CD14-positive monocyte (primary cell): ENCODE data around the gene SLC44A2. TPM values are rescaled to one million over a fixed set of nuclear protein-coding genes. Genes with fewer than 3 reads are reported as not detected.
A peak's percentile ranks its signal among the peaks of the same experiment; 100 is the strongest.

Experiments
- DNase-seq, 3 donors: peaks; one replicate each; pipeline ENCODE4 v3.0.0-alpha.2; 2011 to 2022
- H2AFZ ChIP-seq: 2 replicates; pipeline ENCODE4 v1.6.0; 2012; ENCODE audit warnings: mild to moderate bottlenecking, low read depth, low read length, inconsistent platforms; ENCODE audit not compliant: insufficient read depth, poor library complexity, severe bottlenecking
- H3K27ac ChIP-seq, 2 donors: 1 replicate in 1 of 2; 2 replicates in 1 of 2; pipeline ENCODE4 v1.5.1; 2012 to 2013; ENCODE audit warnings: low read length in 2 of 2, control low read depth in 1 of 2, inconsistent platforms in 1 of 2, low read depth in 1 of 2, mild to moderate bottlenecking in 1 of 2
- H3K27me3 ChIP-seq, 2 donors: one replicate each; pipeline versions ENCODE4 v1.6.0 to v1.6.1; 2011 to 2013; ENCODE audit warnings: low read length in 2 of 2; ENCODE audit not compliant: control insufficient read depth in 2 of 2, insufficient read depth in 2 of 2
- H3K36me3 ChIP-seq, 2 donors: replicated peaks in 1 of 2; 1 replicate in 1 of 2; 2 replicates in 1 of 2; pipeline versions ENCODE4 v1.5.1 to v1.6.1; 2012 to 2013; ENCODE audit warnings: low read length in 2 of 2, control low read depth in 1 of 2, inconsistent platforms in 1 of 2, mild to moderate bottlenecking in 1 of 2; ENCODE audit not compliant: insufficient read depth in 2 of 2, control insufficient read depth in 1 of 2
- H3K4me1 ChIP-seq, 2 donors: 1 replicate in 1 of 2; 2 replicates in 1 of 2; pipeline versions ENCODE4 v1.5.1 to v1.6.1; 2012 to 2013; ENCODE audit warnings: low read length in 2 of 2, control low read depth in 1 of 2, inconsistent platforms in 1 of 2, mild to moderate bottlenecking in 1 of 2, moderate library complexity in 1 of 2; ENCODE audit not compliant: insufficient read depth in 2 of 2, control insufficient read depth in 1 of 2
- H3K4me2 ChIP-seq: replicated peaks from 2 replicates; pipeline ENCODE3; 2012; ENCODE audit warnings: low read length, moderate library complexity, mild to moderate bottlenecking; ENCODE audit not compliant: poor library complexity, severe bottlenecking; ENCODE audit errors: extremely low read depth
- H3K4me3 ChIP-seq, 3 experiments: fragments of 200-600 bp in 1 of 3; sonication (generic) in 1 of 3; replicated peaks in 1 of 3; 1 replicate in 2 of 3; 2 replicates in 1 of 3; pipeline ENCODE4 v1.5.1; 2011 to 2013; ENCODE audit warnings: low read length in 3 of 3, mild to moderate bottlenecking in 3 of 3, control low read depth in 2 of 3, low read depth in 2 of 3, inconsistent platforms in 1 of 3, moderate library complexity in 1 of 3
- H3K79me2 ChIP-seq: 2 replicates; pipeline ENCODE4 v1.6.0; 2012; ENCODE audit warnings: mild to moderate bottlenecking, control low read depth, inconsistent platforms, low read length, moderate library complexity; ENCODE audit not compliant: insufficient read depth
- H3K9ac ChIP-seq: 2 replicates; pipeline ENCODE4 v1.6.0; 2017; ENCODE audit warnings: low read length, mild to moderate bottlenecking; ENCODE audit not compliant: insufficient read depth, poor library complexity, severe bottlenecking
- H3K9me3 ChIP-seq, 2 donors: replicated peaks in 1 of 2; 1 replicate in 1 of 2; 2 replicates in 1 of 2; pipeline versions ENCODE4 v1.5.1 to v1.6.1; 2012 to 2013; ENCODE audit warnings: low read length in 2 of 2, control low read depth in 1 of 2; ENCODE audit not compliant: control insufficient read depth in 1 of 2, insufficient read depth in 1 of 2
- H4K20me1 ChIP-seq: 2 replicates; pipeline ENCODE4 v1.6.0; 2012; ENCODE audit warnings: mild to moderate bottlenecking, low read length, control low read depth, moderate library complexity; ENCODE audit not compliant: insufficient read depth
- H3K27ac Mint-ChIP-seq, 7 donors: one replicate each; pipeline ENCODE4 v1.8.0; 2020; ENCODE audit warnings: mild to moderate bottlenecking in 7 of 7, mixed read lengths in 7 of 7, moderate library complexity in 6 of 7, inconsistent platforms in 2 of 7
- H3K27me3 Mint-ChIP-seq, 3 donors: one replicate each; pipeline ENCODE4 v1.8.0; 2021 to 2022; ENCODE audit warnings: low read depth in 3 of 3, mild to moderate bottlenecking in 3 of 3, mixed read lengths in 3 of 3, moderate library complexity in 3 of 3, inconsistent platforms in 1 of 3
- H3K36me3 Mint-ChIP-seq, 2 donors: one replicate each; pipeline ENCODE4 v1.8.0; 2020; ENCODE audit warnings: mixed read lengths in 2 of 2, inconsistent platforms in 1 of 2, mild to moderate bottlenecking in 1 of 2
- H3K4me1 Mint-ChIP-seq: one replicate; pipeline ENCODE4 v1.8.0; 2020; ENCODE audit warnings: mild to moderate bottlenecking, mixed read lengths
- H3K4me3 Mint-ChIP-seq, 2 donors: one replicate each; pipeline ENCODE4 v1.8.0; 2020; ENCODE audit warnings: mild to moderate bottlenecking in 2 of 2, mixed read lengths in 2 of 2, moderate library complexity in 1 of 2
- H3K9me3 Mint-ChIP-seq, 7 donors: one replicate each; pipeline ENCODE4 v1.8.0; 2020 to 2022; ENCODE audit warnings: mixed read lengths in 7 of 7, mild to moderate bottlenecking in 6 of 7, moderate library complexity in 6 of 7, inconsistent platforms in 2 of 7
- CTCF ChIP-seq: fragments of 200-600 bp; IDR thresholded peaks from one replicate; pipeline ENCODE4 v1.8.0; 2022; ENCODE audit warnings: antibody characterized with exemption, mild to moderate bottlenecking
- WGBS: methylation state at CpG from one replicate; pipeline ENCODE4 v1.1.5; 2013; ENCODE audit warnings: missing lambda C conversion rate; ENCODE audit not compliant: insufficient coverage; 5-methylcytosine and 5-hydroxymethylcytosine counted together
- intact Hi-C, 2 donors: fragments of 100-400 bp; cut with micrococcal nuclease; formaldehyde crosslinking; loops; one replicate each; pipeline versions ENCODE4 v1.15.0 to v1.15.1; 2023
- polyA plus RNA-seq, 3 donors: library from polyadenylated mRNA; depleted of rRNA in 1 of 3; unstranded in 2 of 3; stranded (reverse) in 1 of 3; fragments of 300-500 nt in 2 of 3; fragments of >200 nt in 1 of 3; fragmentation: Illumina TruSeq in 2 of 3; gene quantifications; 1 replicate in 2 of 3; 2 replicates in 1 of 3; pipeline ENCODE4 v1.2.3, GENCODE V29; 2012 to 2021

SLC44A2 gene
- polyA plus RNA-seq, 3 donors: 43.5 to 95.9 (median 69.4) TPM

GRCh38 chr19:10615429-10616023 lies 9.8 kb upstream of the SLC44A2 start:
- Histone ChIP-seq H3K4me2 (no peak overlapping the region), H4K20me1 (peaks cover 82% of the 10 kb centered on the region), H3K9me3 (no peaks in the 10 kb centered on the region), H2AFZ (no peak overlapping the region), H3K9ac (no peak overlapping the region), H3K36me3 (no peaks in the 10 kb centered on the region), H3K27ac (no peak overlapping the region), H3K4me1 (peaks cover 10 to 18% of the 10 kb centered on the region in 2 donors), H3K27me3 (no peaks in the 10 kb centered on the region), H3K79me2 (no peaks in the 10 kb centered on the region), H3K4me3 (no peak overlapping the region)
- intact Hi-C loops: no loop called here
- Mint-ChIP-seq H3K36me3 (peaks cover 13 to 16% of the 10 kb centered on the region in 2 donors), H3K4me3 (peak overlapping the region in 1 of 2 donors; percentile 46), H3K9me3 (no peaks in the 10 kb centered on the region), H3K4me1 (peaks cover 24% of the 10 kb centered on the region), H3K27ac (peak overlapping the region in 3 of 7 donors; percentile 59 to 81 (median 77)), H3K27me3 (peaks cover 0 to 4% (median 0%) of the 10 kb centered on the region in 3 donors)
- no peak for TF ChIP-seq CTCF
- 77% methylated on average over 10 of the region's 14 CpGs for WGBS
- DNase-seq: peak in 2 of 3 donors; percentile 10 to 16

GRCh38 chr19:10617409-10618121 lies 7.8 kb upstream of the SLC44A2 start:
- DNase-seq: no peak
- no peaks in the 10 kb centered on the region for H3K27me3 ChIP-seq
- no peaks in the 10 kb centered on the region for H3K9me3 ChIP-seq
- no peak overlapping the region for H2AFZ ChIP-seq
- no peak overlapping the region for H3K4me3 ChIP-seq
- no peak overlapping the region for H3K27ac ChIP-seq
- H3K27me3 Mint-ChIP-seq: peaks cover 0 to 4% (median 3%) of the 10 kb centered on the region in 3 donors
- intact Hi-C loops: no loop called here
- H3K9me3 Mint-ChIP-seq: no peaks in the 10 kb centered on the region
- no peaks in the 10 kb centered on the region for H3K36me3 ChIP-seq
- 100% methylated on average over 2 of the region's 15 CpGs for WGBS
- no peak for TF ChIP-seq CTCF
- peaks cover 81% of the 10 kb centered on the region for H4K20me1 ChIP-seq
- peaks cover 21% of the 10 kb centered on the region for H3K4me1 Mint-ChIP-seq
- H3K4me2 ChIP-seq: no peak overlapping the region
- H3K4me1 ChIP-seq: peaks cover 10% of the 10 kb centered on the region in 2 donors
- H3K79me2 ChIP-seq: no peaks in the 10 kb centered on the region
- H3K27ac Mint-ChIP-seq: peak overlapping the region in 1 of 7 donors; percentile 37
- no peak overlapping the region for H3K4me3 Mint-ChIP-seq
- H3K9ac ChIP-seq: no peak overlapping the region
- H3K36me3 Mint-ChIP-seq: peaks cover 16 to 24% of the 10 kb centered on the region in 2 donors
